B cell (primary cell): ENCODE measurements around the gene CUL3. TPM values are rescaled to one million over a fixed set of nuclear protein-coding genes. Genes with fewer than 3 reads are reported as not detected.
A peak's percentile ranks its signal among the peaks of the same experiment; 100 is the strongest.
"Not testable (repeated sequence)": the region's sequence is repeated elsewhere in the genome, so short reads cannot be mapped to it uniquely, and the experiment has no call there.

Experiments
- ATAC-seq: fragments of 200-7000 bp; cut with Tn5 transposase; one replicate; pipeline ENCODE4 v1.10.0; 2021; ENCODE audit warnings: low read depth, mild to moderate bottlenecking, moderate number of reproducible peaks, moderate library complexity
- CTCF ChIA-PET: fragments of 350-600 bp; sonication (Branson Sonifier 250); formaldehyde crosslinking; loops from one replicate; lab custom pipeline; 2021; ENCODE audit warnings: antibody characterized with exemption, inconsistent platforms; lab: Charles Lee
- POLR2A ChIA-PET: fragments of 350-600 bp; sonication (Branson Sonifier 250); formaldehyde crosslinking; loops from one replicate; lab custom pipeline; 2021; ENCODE audit warnings: antibody characterized with exemption; lab: Charles Lee
- DNase-seq: peaks from one replicate; pipeline ENCODE4 v3.0.0; 2013
- H2AFZ ChIP-seq: 2 replicates; pipeline ENCODE4 v1.6.1; 2012; ENCODE audit warnings: mild to moderate bottlenecking, low read depth, low read length; ENCODE audit not compliant: insufficient read depth, poor library complexity, severe bottlenecking
- H3K27ac ChIP-seq, 2 donors: 1 replicate in 1 of 2; 2 replicates in 1 of 2; pipeline ENCODE4 v1.5.1; 2012 to 2013; ENCODE audit warnings: low read length in 2 of 2, mild to moderate bottlenecking in 2 of 2, moderate library complexity in 1 of 2
- H3K27me3 ChIP-seq, 4 experiments: fragments of 200-600 bp in 1 of 4; sonication (generic) in 1 of 4; replicated peaks in 1 of 4; 1 replicate in 2 of 4; 2 replicates in 2 of 4; pipeline versions ENCODE4 v1.6.1 to v1.7.0; 2013 to 2016; ENCODE audit warnings: low read length in 3 of 4, mild to moderate bottlenecking in 2 of 4, mixed read lengths in 1 of 4, moderate library complexity in 1 of 4; ENCODE audit not compliant: insufficient read depth in 4 of 4, control insufficient read depth in 3 of 4; ENCODE audit errors: control extremely low read depth in 1 of 4
- H3K36me3 ChIP-seq, 2 experiments: replicated peaks in 1 of 2; 1 replicate in 1 of 2; 2 replicates in 1 of 2; pipeline versions ENCODE4 v1.6.1 to v1.7.1; 2013; ENCODE audit warnings: low read length in 1 of 2; ENCODE audit not compliant: insufficient read depth in 2 of 2, control insufficient read depth in 1 of 2; ENCODE audit errors: control extremely low read depth in 1 of 2, extremely low read depth in 1 of 2
- H3K4me1 ChIP-seq, 2 donors: fragments of 200-600 bp in 1 of 2; sonication (generic) in 1 of 2; 1 replicate in 1 of 2; 2 replicates in 1 of 2; pipeline versions ENCODE4 v1.5.1 to v1.6.1; 2013 to 2017; ENCODE audit warnings: low read length in 2 of 2; ENCODE audit not compliant: control insufficient read depth in 2 of 2, insufficient read depth in 2 of 2
- H3K4me2 ChIP-seq: replicated peaks from 2 replicates; pipeline ENCODE3; 2012; ENCODE audit warnings: mild to moderate bottlenecking, low read depth, low read length; ENCODE audit not compliant: poor library complexity, severe bottlenecking
- H3K4me3 ChIP-seq, 5 experiments: fragments of 200-600 bp in 1 of 5; sonication (generic) in 1 of 5; 1 replicate in 3 of 5; 2 replicates in 2 of 5; pipeline versions ENCODE4 v1.5.1 to v1.7.0; 2011 to 2016; ENCODE audit warnings: low read length in 4 of 5, mild to moderate bottlenecking in 4 of 5, low read depth in 2 of 5, control low read depth in 1 of 5, moderate library complexity in 1 of 5; ENCODE audit not compliant: insufficient read depth in 1 of 5; ENCODE audit errors: control extremely low read depth in 1 of 5, extremely low read depth in 1 of 5
- H3K79me2 ChIP-seq: fragments of 200-600 bp; sonication (generic); one replicate; pipeline ENCODE4 v1.6.0; 2016; ENCODE audit warnings: low read length; ENCODE audit not compliant: control insufficient read depth, insufficient read depth
- H3K9ac ChIP-seq: fragments of 200-600 bp; sonication (generic); 2 replicates; pipeline ENCODE4 v1.6.1; 2017; ENCODE audit warnings: mild to moderate bottlenecking, low read length, moderate library complexity
- H3K9me3 ChIP-seq, 3 donors: one replicate each; pipeline versions ENCODE4 v1.6.1 to v1.7.1; 2013; ENCODE audit warnings: low read length in 2 of 3; ENCODE audit not compliant: control insufficient read depth in 2 of 3, insufficient read depth in 1 of 3; ENCODE audit errors: control extremely low read depth in 1 of 3
- H4K20me1 ChIP-seq: 2 replicates; pipeline ENCODE4 v1.6.0; 2012; ENCODE audit warnings: mild to moderate bottlenecking, low read length; ENCODE audit not compliant: insufficient read depth, control insufficient read depth, poor library complexity, severe bottlenecking
- H3K27ac Mint-ChIP-seq: one replicate; pipeline ENCODE4 v1.8.0; 2021; ENCODE audit warnings: mixed read lengths
- H3K27me3 Mint-ChIP-seq: one replicate; pipeline ENCODE4 v1.8.0; 2021; ENCODE audit warnings: mixed read lengths
- H3K4me1 Mint-ChIP-seq: one replicate; pipeline ENCODE4 v1.8.0; 2021; ENCODE audit warnings: mixed read lengths
- H3K4me3 Mint-ChIP-seq: one replicate; pipeline ENCODE4 v1.8.0; 2021; ENCODE audit warnings: mixed read lengths
- H3K9me3 Mint-ChIP-seq: one replicate; pipeline ENCODE4 v1.8.0; 2022; ENCODE audit warnings: mixed read lengths; ENCODE audit not compliant: insufficient read depth
- EZH2 ChIP-seq: IDR thresholded peaks from 2 replicates; pipeline ENCODE4 v1.6.1; 2012; ENCODE audit warnings: borderline replicate concordance, low read depth, mild to moderate bottlenecking, moderate library complexity, low read length; ENCODE audit not compliant: insufficient read depth, poor library complexity, severe bottlenecking
- WGBS: methylation state at CpG from one replicate; pipeline ENCODE4 v1.1.5; 2013; ENCODE audit warnings: missing lambda C conversion rate; ENCODE audit not compliant: insufficient coverage; 5-methylcytosine and 5-hydroxymethylcytosine counted together
- intact Hi-C: fragments of 100-400 bp; cut with micrococcal nuclease; formaldehyde crosslinking; loops from one replicate; pipeline ENCODE4 v1.10.0; 2022
- polyA plus RNA-seq: library from polyadenylated mRNA; depleted of rRNA; stranded (reverse); fragments of >200 nt; gene quantifications from 2 replicates; pipeline ENCODE4 v1.2.3, GENCODE V29; 2012
- total RNA-seq, 2 donors: library from RNA; stranded (reverse); fragments of 120-200 nt in 1 of 2; gene quantifications; 1 replicate in 1 of 2; 2 replicates in 1 of 2; pipeline versions ENCODE4 v1.2.3 to v1.2.4, GENCODE V29; 2013 to 2022
- TF ChIP-seq, protein P1 (sequence below): fragments of 200-600 bp; IDR thresholded peaks from one replicate; pipeline ENCODE4 v1.8.0; 2022; ENCODE audit warnings: antibody characterized with exemption, mild to moderate bottlenecking

The CUL3 gene
- total and polyA plus RNA-seq, 2 donors (not counting 1 experiment from before 2014, with no cell fraction given): 31.1 to 138 TPM

DNA sequence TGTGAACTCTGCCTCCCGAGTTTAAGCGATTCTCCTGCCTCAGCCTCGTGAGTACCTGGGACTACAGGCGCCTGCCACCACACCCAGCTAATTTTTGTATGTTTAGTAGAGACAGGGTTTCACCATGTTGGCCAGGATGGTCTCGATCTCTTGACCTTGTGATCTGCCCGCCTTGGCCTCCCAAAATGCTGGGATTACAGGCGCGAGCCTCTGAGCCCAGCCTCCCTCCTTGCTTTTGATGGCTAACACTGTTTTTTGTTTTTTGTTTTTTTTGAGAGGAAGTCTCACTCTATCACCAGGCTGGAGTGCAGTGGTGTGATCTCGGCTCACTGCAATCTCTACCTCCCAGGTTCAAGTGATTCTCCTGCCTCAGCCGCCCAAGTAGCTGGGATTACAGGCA is 68.8 kb downstream of the CUL3 start:
- H3K4me3 ChIP-seq, H3K4me2 ChIP-seq, H3K27ac Mint-ChIP-seq, H3K4me3 Mint-ChIP-seq, DNase-seq, H3K27me3 Mint-ChIP-seq, H3K27me3 ChIP-seq, intact Hi-C loops, H3K27ac ChIP-seq, H3K9me3 Mint-ChIP-seq, ATAC-seq, H3K9ac ChIP-seq, CTCF ChIA-PET, H3K9me3 ChIP-seq, H2AFZ ChIP-seq: not testable (repeated sequence)
- H3K79me2 ChIP-seq: peaks cover 89% of the 10 kb centered on the region
- H3K4me1 Mint-ChIP-seq: peaks cover 50% of the 10 kb centered on the region
- peaks cover 15% of the 10 kb centered on the region for H4K20me1 ChIP-seq
- 100% methylated on average over 4 of the region's 10 CpGs for WGBS
- POLR2A ChIA-PET: interaction anchor here (0.7 kb wide), 1 partner anchor 144 kb away, joined by 4 read pairs; no protein-coding TSS in a partner anchor
- H3K36me3 ChIP-seq: peaks cover 6 to 21% of the 10 kb centered on the region in 2 experiments
- peaks cover 41 to 49% of the 10 kb centered on the region in 2 donors for H3K4me1 ChIP-seq

DNA sequence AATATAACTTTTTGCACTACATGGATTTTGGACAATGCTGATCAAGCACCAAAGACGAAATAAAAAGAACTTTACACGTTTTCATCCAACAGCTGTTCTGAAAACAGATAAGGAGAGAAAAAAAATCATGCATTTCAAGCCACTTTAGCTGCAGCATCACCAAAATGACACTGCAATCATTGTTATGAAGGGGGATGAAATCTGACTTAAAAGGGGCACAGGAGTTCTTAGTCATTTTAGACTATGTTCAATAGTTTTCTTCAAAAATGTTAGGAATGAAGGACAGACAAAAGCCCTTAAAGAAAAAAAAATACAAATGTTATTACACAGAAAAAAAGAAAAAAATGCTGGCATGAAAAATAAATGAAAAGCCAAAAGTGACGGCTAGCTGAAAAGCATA is 71.2 kb downstream of the CUL3 start:
- Mint-ChIP-seq H3K9me3 (no peaks in the 10 kb centered on the region), H3K4me3 (no peak overlapping the region), H3K27me3 (no peaks in the 10 kb centered on the region), H3K4me1 (peaks cover 47% of the 10 kb centered on the region), H3K27ac (no peak overlapping the region)
- no peak overlapping the region for H2AFZ ChIP-seq
- no peak for DNase-seq
- no peak for ATAC-seq
- POLR2A ChIA-PET: no interaction called here
- WGBS: no CpG with 5 or more reads among the region's 3 CpGs
- peaks cover 91% of the 10 kb centered on the region for H3K79me2 ChIP-seq
- CTCF ChIA-PET: interaction anchor here (0.7 kb wide), 1 partner anchor 58 kb away, joined by 3 read pairs; no protein-coding TSS in a partner anchor
- H3K9ac ChIP-seq: no peak overlapping the region
- intact Hi-C loops: no loop called here
- H3K4me3 ChIP-seq: no peak overlapping the region
- no peak overlapping the region for H3K4me2 ChIP-seq
- H3K36me3 ChIP-seq: peaks cover 9 to 21% of the 10 kb centered on the region in 2 experiments
- H3K27ac ChIP-seq: peak overlapping the region in 1 of 2 donors; percentile 15
- H3K4me1 ChIP-seq: peaks cover 20 to 27% of the 10 kb centered on the region in 2 donors
- no peaks in the 10 kb centered on the region for H3K27me3 ChIP-seq
- no peak for TF ChIP-seq EZH2
- TF ChIP-seq, protein P1, sequence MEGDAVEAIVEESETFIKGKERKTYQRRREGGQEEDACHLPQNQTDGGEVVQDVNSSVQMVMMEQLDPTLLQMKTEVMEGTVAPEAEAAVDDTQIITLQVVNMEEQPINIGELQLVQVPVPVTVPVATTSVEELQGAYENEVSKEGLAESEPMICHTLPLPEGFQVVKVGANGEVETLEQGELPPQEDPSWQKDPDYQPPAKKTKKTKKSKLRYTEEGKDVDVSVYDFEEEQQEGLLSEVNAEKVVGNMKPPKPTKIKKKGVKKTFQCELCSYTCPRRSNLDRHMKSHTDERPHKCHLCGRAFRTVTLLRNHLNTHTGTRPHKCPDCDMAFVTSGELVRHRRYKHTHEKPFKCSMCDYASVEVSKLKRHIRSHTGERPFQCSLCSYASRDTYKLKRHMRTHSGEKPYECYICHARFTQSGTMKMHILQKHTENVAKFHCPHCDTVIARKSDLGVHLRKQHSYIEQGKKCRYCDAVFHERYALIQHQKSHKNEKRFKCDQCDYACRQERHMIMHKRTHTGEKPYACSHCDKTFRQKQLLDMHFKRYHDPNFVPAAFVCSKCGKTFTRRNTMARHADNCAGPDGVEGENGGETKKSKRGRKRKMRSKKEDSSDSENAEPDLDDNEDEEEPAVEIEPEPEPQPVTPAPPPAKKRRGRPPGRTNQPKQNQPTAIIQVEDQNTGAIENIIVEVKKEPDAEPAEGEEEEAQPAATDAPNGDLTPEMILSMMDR: no peak
- H3K9me3 ChIP-seq: peaks cover 0 to 4% (median 0%) of the 10 kb centered on the region in 3 donors
- H4K20me1 ChIP-seq: peaks cover 15% of the 10 kb centered on the region
